NT2/D1 (cell line): ENCODE data around the gene DENND4C.

ENCODE experiments used
- SUZ12 ChIP-seq: IDR thresholded peaks from 2 replicates; pipeline ENCODE4 v1.6.1; 2011; ENCODE audit not compliant: insufficient read length, insufficient read depth; ENCODE audit errors: extremely low read depth
- ZNF274 ChIP-seq: IDR thresholded peaks from 2 replicates; pipeline ENCODE4 v1.6.1; 2011; ENCODE audit warnings: mild to moderate bottlenecking, low read depth, low read length

DNA sequence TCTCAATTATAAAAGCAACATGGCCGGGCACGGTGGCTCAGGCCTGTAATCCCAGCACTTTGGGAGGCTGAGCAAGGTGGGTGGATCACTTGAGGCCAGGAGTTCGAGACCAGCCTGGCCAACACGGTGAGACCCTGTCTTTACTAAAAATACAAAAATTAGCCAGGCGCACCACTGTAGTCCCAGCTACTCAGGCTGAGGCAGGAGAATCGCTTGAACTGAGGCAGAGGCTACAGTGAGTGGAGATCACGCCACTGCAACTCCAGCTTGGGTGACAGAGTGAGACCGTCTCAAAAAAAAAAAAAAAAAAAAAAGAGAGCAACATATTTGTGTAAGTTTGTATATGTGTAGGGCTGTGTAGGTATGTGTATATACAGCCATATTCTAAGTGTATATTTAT lies 142.1 kb downstream of the DENND4C start:
- TF ChIP-seq SUZ12 = no peak
- TF ChIP-seq ZNF274 = no peak
